ENCODE results near the gene FKRP.

The FKRP gene

DNA sequence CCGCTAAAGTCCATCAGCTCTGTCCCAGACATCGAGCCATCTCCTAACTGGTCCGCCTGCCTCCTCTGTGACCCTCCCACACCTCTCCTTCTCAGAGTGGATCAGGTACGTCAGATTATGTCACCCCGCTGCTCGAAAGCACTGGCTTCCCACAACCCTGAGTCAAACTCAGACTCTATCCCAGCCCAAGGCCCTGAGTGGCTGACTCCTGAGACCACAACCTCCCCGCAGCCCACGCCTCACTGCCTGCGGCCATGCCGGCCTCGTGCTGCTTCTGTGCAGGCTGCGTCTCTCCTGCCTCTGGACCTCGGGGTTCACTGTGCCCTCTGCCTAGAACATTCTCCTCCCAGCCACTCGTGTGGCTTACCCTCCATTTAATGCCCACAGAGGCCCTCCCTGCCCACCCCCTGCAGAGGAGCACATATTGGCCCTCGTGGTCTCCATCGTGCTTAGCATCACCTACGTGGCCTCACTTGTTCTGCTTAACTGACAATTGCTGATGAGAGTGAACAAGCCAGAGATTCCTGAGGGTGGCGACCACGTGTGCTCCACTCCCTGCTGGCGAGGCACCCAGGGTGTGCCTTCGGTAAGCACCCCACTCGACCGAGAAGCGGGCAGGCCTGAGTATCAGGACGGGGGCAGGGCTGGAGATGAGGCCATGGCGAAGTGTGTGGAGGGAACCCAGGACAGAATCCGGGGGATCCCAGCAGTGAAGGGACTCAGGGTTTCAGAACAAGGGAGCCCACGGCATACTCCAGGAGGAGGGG is 13.5 kb upstream of the FKRP start:
- TF ChIP-seq, protein P1, sequence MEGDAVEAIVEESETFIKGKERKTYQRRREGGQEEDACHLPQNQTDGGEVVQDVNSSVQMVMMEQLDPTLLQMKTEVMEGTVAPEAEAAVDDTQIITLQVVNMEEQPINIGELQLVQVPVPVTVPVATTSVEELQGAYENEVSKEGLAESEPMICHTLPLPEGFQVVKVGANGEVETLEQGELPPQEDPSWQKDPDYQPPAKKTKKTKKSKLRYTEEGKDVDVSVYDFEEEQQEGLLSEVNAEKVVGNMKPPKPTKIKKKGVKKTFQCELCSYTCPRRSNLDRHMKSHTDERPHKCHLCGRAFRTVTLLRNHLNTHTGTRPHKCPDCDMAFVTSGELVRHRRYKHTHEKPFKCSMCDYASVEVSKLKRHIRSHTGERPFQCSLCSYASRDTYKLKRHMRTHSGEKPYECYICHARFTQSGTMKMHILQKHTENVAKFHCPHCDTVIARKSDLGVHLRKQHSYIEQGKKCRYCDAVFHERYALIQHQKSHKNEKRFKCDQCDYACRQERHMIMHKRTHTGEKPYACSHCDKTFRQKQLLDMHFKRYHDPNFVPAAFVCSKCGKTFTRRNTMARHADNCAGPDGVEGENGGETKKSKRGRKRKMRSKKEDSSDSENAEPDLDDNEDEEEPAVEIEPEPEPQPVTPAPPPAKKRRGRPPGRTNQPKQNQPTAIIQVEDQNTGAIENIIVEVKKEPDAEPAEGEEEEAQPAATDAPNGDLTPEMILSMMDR (IDR thresholded peaks at IDR 0.05): no peak
- H3K4me3 ChIP-seq: no peak overlapping the region
- no peak for DNase-seq (ENCODE audit: low spot score)
- peak overlapping the region in 1 of 2 donors; percentile 52 for H3K27ac ChIP-seq

DNA sequence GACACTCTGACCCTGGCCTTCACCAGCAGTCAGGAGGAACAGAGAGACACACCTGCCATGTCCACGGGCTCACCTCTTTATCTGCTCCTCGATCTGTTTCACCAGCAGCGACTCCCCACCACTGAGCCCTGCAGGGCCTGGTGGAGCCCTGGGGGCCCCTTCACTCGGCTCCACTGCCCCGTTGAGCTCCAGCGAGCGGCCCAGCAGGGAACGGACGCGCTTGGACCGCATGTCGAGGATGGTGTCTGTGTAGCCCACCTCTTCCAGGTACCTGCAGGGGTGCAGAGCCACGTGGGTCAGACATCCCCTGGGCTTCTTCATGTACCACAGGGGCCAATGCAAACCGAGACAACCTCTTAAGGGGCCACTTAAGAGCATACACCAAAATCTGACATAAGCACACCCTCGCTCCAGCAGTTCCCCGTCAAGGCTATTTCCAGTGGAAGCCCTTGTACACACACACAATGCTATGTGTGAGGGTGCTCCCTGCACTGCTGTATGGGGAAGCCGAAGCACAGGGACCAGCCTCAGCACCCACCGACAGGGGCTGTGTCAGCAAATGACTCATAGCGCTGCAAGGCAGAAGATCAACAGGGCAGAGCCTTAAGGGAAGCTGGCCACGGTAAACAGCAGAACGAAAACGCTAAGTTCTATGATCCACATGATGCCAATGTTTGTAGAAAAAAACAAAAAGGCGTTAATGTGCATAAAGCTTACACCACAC is 12.7 kb upstream of the FKRP start:
- DNase-seq (ENCODE audit: low spot score): no peak
- H3K27ac ChIP-seq: peak overlapping the region in 1 of 2 donors; percentile 52

DNA sequence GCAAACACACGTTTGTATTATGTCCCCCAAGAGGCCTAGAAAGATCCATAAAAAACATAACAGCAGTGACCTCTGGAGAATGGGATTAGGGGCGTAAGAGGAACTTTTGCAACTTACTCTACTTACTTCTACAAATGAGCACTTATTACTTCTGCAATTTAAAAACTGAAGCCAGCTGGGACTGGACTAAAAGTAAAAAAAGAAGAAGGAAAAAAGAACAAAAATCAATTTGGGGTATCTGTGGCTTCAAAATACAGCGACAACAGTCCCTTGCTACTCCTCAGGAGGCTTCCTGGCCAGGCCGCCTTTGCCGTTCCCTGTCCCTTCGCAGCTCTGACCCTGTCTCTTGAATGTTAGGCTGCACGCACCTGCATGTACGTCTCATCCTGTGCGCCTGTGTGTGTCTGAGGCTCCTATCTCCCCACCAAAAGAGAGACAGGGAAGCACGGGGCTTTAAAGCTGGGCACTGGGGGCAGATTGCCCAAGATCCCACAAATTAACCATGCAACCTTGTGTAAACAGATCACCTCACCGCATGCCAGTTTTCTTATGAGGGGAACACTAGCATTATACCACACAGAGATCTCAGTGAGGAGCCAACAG is 12.1 kb upstream of the FKRP start:
- TF ChIP-seq, protein P1 (IDR thresholded peaks at IDR 0.05): no peak
- H3K27ac ChIP-seq: peak overlapping the region in 1 of 2 donors; percentile 54
- no peak overlapping the region for H3K4me3 ChIP-seq
- DNase-seq (ENCODE audit: low spot score): no peak

More for the DNA sequence above, 12.7 kb upstream of the FKRP start:
- no peak overlapping the region for H3K4me3 ChIP-seq
- TF ChIP-seq, protein P1 (IDR thresholded peaks at IDR 0.05): no peak

DNA sequence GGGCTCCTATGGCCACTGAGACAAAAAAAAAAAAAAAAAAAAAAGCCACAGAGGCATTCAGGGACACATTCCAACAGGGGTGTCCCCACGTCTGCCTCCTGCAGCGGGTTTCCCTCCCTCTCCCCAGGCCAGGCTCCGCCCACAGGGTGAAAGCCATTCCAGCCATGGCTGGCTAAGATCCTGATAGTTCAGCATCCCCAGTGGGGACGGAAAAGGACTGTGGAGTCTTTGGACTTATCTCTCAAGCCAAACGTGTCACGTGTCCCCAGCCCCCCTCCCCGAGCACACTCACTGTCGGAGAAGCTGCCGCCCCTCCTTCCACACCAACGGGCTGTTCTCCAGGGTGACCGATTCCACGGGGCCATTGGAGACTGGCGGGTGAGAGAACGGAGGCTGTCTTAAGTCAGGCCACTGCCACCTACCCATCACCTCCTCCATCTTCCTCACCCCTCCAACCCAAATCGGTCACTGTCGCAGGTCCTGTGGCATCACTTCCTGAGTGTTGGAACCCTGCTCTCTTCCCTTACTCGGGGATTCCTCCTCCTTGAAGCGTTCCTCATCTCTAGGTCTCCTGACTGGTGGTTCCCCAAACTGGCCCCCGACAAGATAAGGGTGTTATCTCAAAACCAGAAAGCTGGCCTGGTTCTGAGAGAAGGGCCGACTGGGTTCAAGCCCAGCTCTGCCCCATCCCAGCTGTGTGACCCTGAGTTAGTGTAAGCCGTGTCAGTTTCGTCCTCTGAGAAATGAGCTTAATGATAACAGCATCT is 9.1 kb upstream of the FKRP start:
- DNase-seq (ENCODE audit: low spot score): no peak
- H3K27ac ChIP-seq: peak overlapping the region in 1 of 2 donors; percentile 65

DNA sequence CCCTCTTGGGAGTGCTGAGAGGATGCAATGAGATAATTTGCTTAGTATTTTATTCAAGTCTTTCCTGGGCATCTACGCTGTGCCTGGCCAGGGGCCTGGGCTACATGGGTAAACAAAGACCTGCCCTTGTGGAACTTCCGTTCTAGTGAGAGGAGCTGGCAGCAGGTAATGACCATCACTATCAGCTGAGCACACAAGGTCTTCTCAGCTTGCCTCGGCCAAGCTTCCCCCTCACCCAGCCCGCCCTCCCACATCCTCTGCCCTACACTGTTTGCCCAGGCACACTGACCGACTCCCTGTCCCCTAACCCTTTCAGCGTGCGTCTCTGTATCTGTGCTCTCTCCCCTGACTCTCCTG is 8.6 kb upstream of the FKRP start:
- TF ChIP-seq, protein P1 (IDR thresholded peaks at IDR 0.05): no peak
- DNase-seq (ENCODE audit: low spot score): no peak
- H3K27ac ChIP-seq: peak overlapping the region in 1 of 2 donors; percentile 65
- H3K4me3 ChIP-seq: no peak overlapping the region

More for the DNA sequence above, 9.1 kb upstream of the FKRP start:
- TF ChIP-seq, protein P1 (IDR thresholded peaks at IDR 0.05): no peak
- no peak overlapping the region for H3K4me3 ChIP-seq

DNA sequence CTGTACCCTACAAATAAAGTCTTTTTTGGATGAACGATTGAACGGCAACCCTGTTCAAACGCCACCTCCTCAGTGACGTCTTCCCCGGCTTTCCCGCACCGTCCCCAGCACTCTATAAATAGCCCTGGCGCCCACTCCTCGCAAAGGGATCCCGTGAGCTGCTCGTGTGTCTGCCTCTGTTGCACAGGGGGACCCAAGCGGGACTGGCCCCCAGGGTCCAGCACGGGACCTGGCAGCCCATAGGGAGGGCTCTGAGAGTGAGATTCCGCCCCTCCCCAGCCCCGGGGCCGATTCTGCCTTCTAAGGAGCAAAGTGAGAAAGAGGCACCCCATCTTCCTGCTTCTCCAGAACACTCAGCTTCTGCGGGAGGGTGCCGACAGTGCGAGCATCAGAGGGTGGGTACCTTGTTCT is 8.1 kb upstream of the FKRP start:
- peak overlapping the region in 1 of 2 donors; percentile 65 for H3K27ac ChIP-seq
- H3K4me3 ChIP-seq: no peak overlapping the region
- TF ChIP-seq, protein P1 (IDR thresholded peaks at IDR 0.05): no peak
- no peak for DNase-seq (ENCODE audit: low spot score)

Measured in coronary artery (tissue), 2 donors.